ENCODE measurements around the gene YTHDF1. TPM values are rescaled to one million over a fixed set of nuclear protein-coding genes. Genes with fewer than 3 reads are reported as not detected.

Gene YTHDF1
- total RNA-seq, 1 experiment from 2014 or later, result 85.4 TPM

DNA sequence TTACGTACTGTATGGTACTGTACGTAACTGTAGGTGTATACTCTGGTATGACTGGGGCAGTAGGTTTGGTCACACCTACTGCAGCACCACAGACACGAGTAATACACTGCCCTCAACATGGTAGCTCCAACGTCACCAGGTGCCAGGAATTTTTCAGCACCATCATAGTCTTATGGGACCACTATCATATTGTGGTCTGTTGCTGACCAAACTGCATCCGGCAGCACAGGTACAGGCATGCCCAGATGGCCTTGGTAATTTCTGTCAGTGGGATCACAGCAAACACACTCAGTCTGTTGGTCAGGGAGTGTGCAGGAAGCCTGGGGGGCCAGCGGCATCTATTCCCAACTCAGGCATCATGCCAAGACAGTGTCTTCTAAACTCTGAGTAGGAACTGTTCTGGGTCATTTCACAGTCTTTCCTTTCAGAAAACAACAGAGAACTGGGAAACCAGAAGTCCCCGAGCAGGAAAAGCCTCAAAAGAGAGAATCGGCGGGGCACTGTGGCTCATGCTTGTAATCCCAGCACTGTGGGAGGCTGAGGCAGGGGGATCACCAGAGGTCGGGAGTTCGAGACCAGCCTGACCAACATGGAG, 5.8 kb downstream of the YTHDF1 start:
- Histone ChIP-seq H4K20me1 (ENCODE audit: control insufficient read depth, insufficient read depth, insufficient read length) (peaks cover 3% of the 10 kb centered on the region), H3K4me1 (ENCODE audit: insufficient read depth, low read length) (no peaks in the 10 kb centered on the region), H3K4me2 (ENCODE audit: insufficient read depth, insufficient read length, low read length) (no peak overlapping the region), H3K79me1 (ENCODE audit: insufficient read depth, low read depth, low read length, poor library complexity, severe bottlenecking) (peaks cover 15% of the 10 kb centered on the region), H3T11ph (ENCODE audit: low read length) (no peak overlapping the region), H3K27ac (ENCODE audit: insufficient read length, low read depth, low read length) (no peak overlapping the region), H4K91ac (ENCODE audit: insufficient read length, low read depth, low read length) (no peak overlapping the region), H3K18ac (ENCODE audit: insufficient read length, low read depth, low read length) (no peak overlapping the region), H3K9me3 (ENCODE audit: control insufficient read depth, low read depth, low read length) (no peaks in the 10 kb centered on the region), H3K56ac (ENCODE audit: insufficient read length, low read depth, low read length) (no peak overlapping the region), H2BK5ac (ENCODE audit: insufficient read length, low read length) (no peak overlapping the region), H3K14ac (ENCODE audit: insufficient read depth, low read length) (no peak overlapping the region), H2BK120ac (ENCODE audit: low read depth, low read length, poor library complexity, severe bottlenecking) (no peak overlapping the region), H3K4ac (ENCODE audit: low read depth, low read length) (no peak overlapping the region), H3K79me2 (ENCODE audit: insufficient read depth, low read length) (peaks cover 46% of the 10 kb centered on the region), H4K8ac (replicated peaks; ENCODE audit: insufficient read length, low read depth, low read length) (no peak overlapping the region), H3K9ac (ENCODE audit: extremely low read depth, insufficient read length, low read length) (no peak overlapping the region), H3K23ac (ENCODE audit: insufficient read length, low read depth, low read length) (no peak overlapping the region), H2BK20ac (ENCODE audit: low read depth, low read length, poor library complexity, severe bottlenecking) (no peak overlapping the region), H2BK15ac (ENCODE audit: low read depth, low read length) (no peak overlapping the region), H2AFZ (ENCODE audit: low read length) (no peak overlapping the region), H3K23me2 (ENCODE audit: insufficient read length, low read depth, low read length, poor library complexity, severe bottlenecking) (no peaks in the 10 kb centered on the region), H2BK12ac (ENCODE audit: insufficient read length, low read depth, low read length) (no peak overlapping the region), H2AK5ac (ENCODE audit: insufficient read length, low read length) (no peak overlapping the region), H3K27me3 (ENCODE audit: insufficient read depth, low read length) (no peaks in the 10 kb centered on the region), H4K5ac (ENCODE audit: insufficient read length, low read depth, low read length) (no peak overlapping the region)
- Mint-ChIP-seq H3K36me3 (ENCODE audit: insufficient read depth in 1 of 3, low read depth in 3 of 3) (peaks cover 38 to 97% (median 89%) of the 10 kb centered on the region in 3 experiments; a peak in 6 of 7 replicates), H3K4me3 (no peak overlapping the region), H3K27me3 (ENCODE audit: low read depth) (no peaks in the 10 kb centered on the region), H3K9me3 (no peaks in the 10 kb centered on the region), H3K4me1 (peaks cover 15 to 21% of the 10 kb centered on the region in 2 experiments), H3K27ac (no peak overlapping the region; a peak in 2 of 7 replicates)
- WGBS (ENCODE audit: extremely low coverage, insufficient read length, low lambda C conversion rate), result no CpG with 5 or more reads among the region's 11 CpGs
- no peak for DNase-seq
- TF ChIP-seq CTCF (conservative IDR thresholded peaks at IDR 0.05), result no peak
